Measurements from ENCODE around the gene UBXN1.

DNA sequence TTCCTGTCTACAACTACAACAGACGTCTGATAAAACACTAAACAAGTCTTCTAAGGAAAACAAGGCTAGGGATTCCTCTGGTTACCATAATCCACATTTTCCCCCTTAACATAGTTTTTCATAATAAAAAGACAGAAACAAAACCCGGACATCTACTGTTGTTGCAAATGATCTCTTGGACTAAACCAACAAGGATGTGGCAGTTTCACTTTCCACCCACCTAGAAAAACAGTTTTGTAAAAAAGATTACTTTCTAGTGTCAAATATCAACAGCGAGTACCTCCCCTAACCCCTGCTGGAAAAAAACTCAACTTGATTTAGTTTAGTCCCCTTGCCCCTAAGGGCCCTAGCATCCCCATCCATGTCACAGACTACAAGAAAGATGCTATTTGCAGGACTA lies 34.0 kb upstream of the UBXN1 start:
- TF ChIP-seq, protein P1, sequence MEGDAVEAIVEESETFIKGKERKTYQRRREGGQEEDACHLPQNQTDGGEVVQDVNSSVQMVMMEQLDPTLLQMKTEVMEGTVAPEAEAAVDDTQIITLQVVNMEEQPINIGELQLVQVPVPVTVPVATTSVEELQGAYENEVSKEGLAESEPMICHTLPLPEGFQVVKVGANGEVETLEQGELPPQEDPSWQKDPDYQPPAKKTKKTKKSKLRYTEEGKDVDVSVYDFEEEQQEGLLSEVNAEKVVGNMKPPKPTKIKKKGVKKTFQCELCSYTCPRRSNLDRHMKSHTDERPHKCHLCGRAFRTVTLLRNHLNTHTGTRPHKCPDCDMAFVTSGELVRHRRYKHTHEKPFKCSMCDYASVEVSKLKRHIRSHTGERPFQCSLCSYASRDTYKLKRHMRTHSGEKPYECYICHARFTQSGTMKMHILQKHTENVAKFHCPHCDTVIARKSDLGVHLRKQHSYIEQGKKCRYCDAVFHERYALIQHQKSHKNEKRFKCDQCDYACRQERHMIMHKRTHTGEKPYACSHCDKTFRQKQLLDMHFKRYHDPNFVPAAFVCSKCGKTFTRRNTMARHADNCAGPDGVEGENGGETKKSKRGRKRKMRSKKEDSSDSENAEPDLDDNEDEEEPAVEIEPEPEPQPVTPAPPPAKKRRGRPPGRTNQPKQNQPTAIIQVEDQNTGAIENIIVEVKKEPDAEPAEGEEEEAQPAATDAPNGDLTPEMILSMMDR (IDR thresholded peaks at IDR 0.05), result no peak
- TF ChIP-seq EZH2 (IDR thresholded peaks at IDR 0.05; ENCODE audit: borderline replicate concordance, insufficient read depth, low read depth, low read length, poor library complexity, severe bottlenecking), result no peak

All from B cell (primary cell).